Ascending aorta (tissue), 2 donors: ENCODE measurements around the gene FERMT3. TPM values are rescaled to one million over a fixed set of nuclear protein-coding genes. Genes with fewer than 3 reads are reported as not detected.
A peak's percentile ranks its signal among the peaks of the same experiment; 100 is the strongest.

Experiments used
- DNase-seq, 2 donors: peaks; one replicate each; pipeline ENCODE4 v3.0.0-alpha.2; 2019; ENCODE audit warnings: low spot score in 2 of 2
- H3K27ac ChIP-seq, 2 donors: fragments of 200-600 bp; sonication (generic); one replicate each; pipeline ENCODE4 v1.5.1; 2016 to 2017; ENCODE audit warnings: mild to moderate bottlenecking in 1 of 2
- H3K27me3 ChIP-seq: fragments of 200-600 bp; sonication (generic); one replicate; pipeline ENCODE4 v1.5.1; 2017
- H3K36me3 ChIP-seq, 2 donors: fragments of 200-600 bp; sonication (generic); one replicate each; pipeline ENCODE4 v1.5.1; 2016
- H3K4me1 ChIP-seq, 2 donors: fragments of 200-600 bp; sonication (generic); one replicate each; pipeline ENCODE4 v1.5.1; 2016 to 2017; ENCODE audit warnings: mild to moderate bottlenecking in 1 of 2
- H3K4me3 ChIP-seq, 2 donors: fragments of 200-600 bp; sonication (generic); one replicate each; pipeline ENCODE4 v1.5.1; 2016 to 2017; ENCODE audit warnings: mild to moderate bottlenecking in 1 of 2
- H3K9me3 ChIP-seq, 2 donors: fragments of 200-600 bp; sonication (generic); one replicate each; pipeline ENCODE4 v1.5.1; 2016
- CTCF ChIP-seq, 3 experiments: fragments of 200-600 bp in 2 of 3; fragments of 450-650 bp in 1 of 3; sonication (generic) in 2 of 3; IDR thresholded peaks; one replicate each; pipeline ENCODE4 v1.5.1; 2016 to 2019; ENCODE audit warnings: antibody characterized with exemption in 3 of 3, mild to moderate bottlenecking in 1 of 3, moderate library complexity in 1 of 3
- intact Hi-C: fragments of 100-400 bp; cut with DNase I; formaldehyde crosslinking; loops from one replicate; pipeline ENCODE4 v1.15.1; 2023
- total RNA-seq: library from RNA; depleted of rRNA; stranded (reverse); fragments of >200 nt; gene quantifications from one replicate; pipeline ENCODE4 v1.1.0, GENCODE V29; 2016

FERMT3 gene
- total RNA-seq, 1 donor from 2014 or later: 55.2 TPM

- H3K4me1 ChIP-seq: peaks cover 5 to 32% of the 10 kb centered on the region in 2 donors
- intact Hi-C loops: no loop called here
Observed at GRCh38 chr11:64235437-64236161, 29.1 kb downstream of the FERMT3 start.

GRCh38 chr11:64237484-64237951 lies 31.0 kb downstream of the FERMT3 start:
- no peak for TF ChIP-seq CTCF (IDR thresholded peaks at IDR 0.05)
- H3K36me3 ChIP-seq: peaks cover 17 to 19% of the 10 kb centered on the region in 2 donors
- DNase-seq: no peak
- no peaks in the 10 kb centered on the region for H3K27me3 ChIP-seq
- H3K4me1 ChIP-seq: peaks cover 5 to 35% of the 10 kb centered on the region in 2 donors
- intact Hi-C loops: no loop called here
- no peak overlapping the region for H3K27ac ChIP-seq
- no peak overlapping the region for H3K4me3 ChIP-seq
- no peaks in the 10 kb centered on the region for H3K9me3 ChIP-seq

More at GRCh38 chr11:64235437-64236161, 29.1 kb downstream of the FERMT3 start:
- peak in 1 of 2 donors; percentile 63 for DNase-seq
- H3K27ac ChIP-seq: peak overlapping the region; percentile 84 to 92
- no peaks in the 10 kb centered on the region for H3K9me3 ChIP-seq
- peak overlapping the region; percentile 87 to 92 for H3K4me3 ChIP-seq
- H3K36me3 ChIP-seq: peaks cover 17 to 19% of the 10 kb centered on the region in 2 donors
- TF ChIP-seq CTCF (IDR thresholded peaks at IDR 0.05): no peak
- no peaks in the 10 kb centered on the region for H3K27me3 ChIP-seq

- TF ChIP-seq CTCF (IDR thresholded peaks at IDR 0.05): no peak
- H3K27me3 ChIP-seq: no peaks in the 10 kb centered on the region
- intact Hi-C loops: no loop called here
- peaks cover 5 to 35% of the 10 kb centered on the region in 2 donors for H3K4me1 ChIP-seq
- no peaks in the 10 kb centered on the region for H3K9me3 ChIP-seq
- H3K4me3 ChIP-seq: no peak overlapping the region
- DNase-seq: no peak
- H3K27ac ChIP-seq: peak overlapping the region in 1 of 2 donors; percentile 22
- peaks cover 17 to 19% of the 10 kb centered on the region in 2 donors for H3K36me3 ChIP-seq
Observed at GRCh38 chr11:64238076-64238475, 31.6 kb downstream of the FERMT3 start.

- peak overlapping the region; percentile 99 for H3K27ac ChIP-seq
- DNase-seq: no peak
- intact Hi-C loops: no loop called here
- TF ChIP-seq CTCF (IDR thresholded peaks at IDR 0.05): no peak
- H3K4me3 ChIP-seq: no peak overlapping the region
- no peaks in the 10 kb centered on the region for H3K9me3 ChIP-seq
- no peaks in the 10 kb centered on the region for H3K27me3 ChIP-seq
- peaks cover 5 to 36% of the 10 kb centered on the region in 2 donors for H3K4me1 ChIP-seq
- peaks cover 25 to 27% of the 10 kb centered on the region in 2 donors for H3K36me3 ChIP-seq
Observed at GRCh38 chr11:64238999-64239398, 32.5 kb downstream of the FERMT3 start.

GRCh38 chr11:64239662-64240434 lies 33.3 kb downstream of the FERMT3 start:
- Histone ChIP-seq H3K9me3 (no peaks in the 10 kb centered on the region), H3K36me3 (peaks cover 28 to 32% of the 10 kb centered on the region in 2 donors), H3K27me3 (no peaks in the 10 kb centered on the region), H3K4me3 (peak overlapping the region; percentile 91 to 97), H3K4me1 (peaks cover 5 to 37% of the 10 kb centered on the region in 2 donors), H3K27ac (peak overlapping the region; percentile 99)
- DNase-seq: no peak
- TF ChIP-seq CTCF (IDR thresholded peaks at IDR 0.05): no peak
- intact Hi-C loops: loop anchor here (2.0 kb wide), 1 partner anchor 65 kb away; the partner anchor contains the start of gene ESRRA
